Stimulated activated CD8-positive, alpha-beta memory T cell treated with anti-CD3 and anti-CD28 coated beads, Interleukin-12 subunit alpha, Interleukin-12 subunit beta, amount 100 ng/mL, for 4 hours (primary cell): ENCODE data around the gene ITGB5.
"Not testable (repeated sequence)": the region's sequence is repeated elsewhere in the genome, so short reads cannot be mapped to it uniquely, and the experiment has no call there.

Source experiments
- DNase-seq: peaks from one replicate; pipeline ENCODE4 v3.0.0-alpha.2; 2020; ENCODE audit warnings: low read depth

The ITGB5 gene

GRCh38 chr3:124812291-124813265 is 74.6 kb downstream of the ITGB5 start:
- no peak for DNase-seq

DNA sequence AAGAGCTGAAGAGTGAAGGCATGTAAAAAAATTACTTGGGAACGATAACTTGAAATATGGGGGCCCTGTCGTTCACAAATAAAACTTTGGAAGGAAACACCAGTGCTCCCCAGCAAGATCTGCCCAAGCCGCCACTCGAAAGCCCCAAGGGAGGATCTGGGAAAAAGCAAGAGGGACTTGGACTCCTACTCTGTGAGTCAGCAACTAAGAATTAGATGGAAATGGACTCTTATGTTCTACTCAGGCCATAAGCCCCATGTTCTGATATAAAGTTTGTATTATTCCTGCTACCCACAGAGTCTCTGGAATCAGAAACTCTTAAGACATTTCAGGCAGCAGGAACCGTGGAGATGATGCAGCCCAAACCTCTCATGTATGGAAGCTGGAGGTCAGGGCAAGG is 75.7 kb downstream of the ITGB5 start:
- no peak for DNase-seq

- no peak for DNase-seq
These were observed 76.2 kb downstream of the ITGB5 start for GRCh38 chr3:124810970-124811369.

DNA sequence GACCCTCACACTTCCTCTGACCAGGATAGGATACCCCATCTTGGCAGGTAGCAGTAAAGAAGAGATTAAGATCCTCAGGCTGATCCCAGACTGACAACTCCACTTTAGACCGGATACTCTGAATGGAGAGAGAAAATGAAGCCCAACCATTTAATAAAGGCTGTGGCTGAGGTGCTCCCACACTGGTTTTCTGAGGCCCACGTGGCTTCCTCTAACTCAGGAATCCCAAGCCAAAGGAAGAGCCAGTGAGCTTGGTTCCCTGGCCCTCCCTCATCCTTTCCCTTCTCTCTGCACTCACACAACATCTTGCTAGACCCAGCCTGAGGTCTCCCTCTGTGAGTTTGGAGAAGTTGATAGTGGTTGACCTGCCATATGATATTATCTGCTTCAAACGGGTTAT is 78.1 kb downstream of the ITGB5 start:
- DNase-seq: no peak

- DNase-seq: no peak
These were observed 81.5 kb downstream of the ITGB5 start for GRCh38 chr3:124805671-124806070.

DNA sequence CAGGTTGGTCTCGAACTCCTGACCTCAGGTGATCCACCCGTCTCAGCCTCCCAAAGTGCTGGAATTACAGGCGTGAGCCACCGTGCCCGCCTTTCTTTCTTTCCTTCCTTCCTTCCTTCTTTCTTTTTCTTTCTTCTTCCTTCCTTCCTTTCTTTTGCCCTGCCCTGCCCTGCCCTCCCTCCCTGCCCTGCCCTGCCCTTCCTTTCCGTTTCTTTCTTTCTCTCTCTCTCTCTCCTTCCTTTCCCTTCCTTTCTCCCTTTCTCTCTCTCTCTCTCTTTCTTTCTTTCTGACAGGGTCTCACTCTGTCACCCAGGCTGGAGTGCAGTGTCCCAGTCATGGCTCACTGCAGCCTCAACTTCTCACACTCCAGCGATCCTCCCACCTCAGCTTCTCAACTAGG is 82.3 kb downstream of the ITGB5 start:
- no peak for DNase-seq

DNA sequence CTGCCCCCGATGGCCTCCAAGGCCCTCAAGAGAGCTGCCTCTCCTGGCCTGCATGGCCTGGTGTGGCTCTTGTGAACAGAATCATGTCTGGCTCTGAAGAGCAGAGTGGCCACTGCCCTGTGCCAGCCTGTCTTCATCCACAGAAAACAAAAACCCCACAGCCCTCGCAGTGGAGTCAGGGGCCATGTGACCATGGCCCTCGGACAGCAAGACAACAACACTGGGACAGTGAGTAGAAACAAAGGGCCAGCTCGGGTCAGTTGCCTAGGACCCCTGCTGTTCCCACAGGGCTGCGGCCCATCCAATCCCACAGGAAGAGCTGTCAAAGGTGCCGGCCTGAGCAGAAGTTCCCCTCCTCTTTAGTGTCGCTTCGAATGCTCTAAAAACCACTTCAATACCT is 84.5 kb downstream of the ITGB5 start:
- DNase-seq: no peak

GRCh38 chr3:124802061-124802698 is 85.0 kb downstream of the ITGB5 start:
- DNase-seq: no peak

DNA sequence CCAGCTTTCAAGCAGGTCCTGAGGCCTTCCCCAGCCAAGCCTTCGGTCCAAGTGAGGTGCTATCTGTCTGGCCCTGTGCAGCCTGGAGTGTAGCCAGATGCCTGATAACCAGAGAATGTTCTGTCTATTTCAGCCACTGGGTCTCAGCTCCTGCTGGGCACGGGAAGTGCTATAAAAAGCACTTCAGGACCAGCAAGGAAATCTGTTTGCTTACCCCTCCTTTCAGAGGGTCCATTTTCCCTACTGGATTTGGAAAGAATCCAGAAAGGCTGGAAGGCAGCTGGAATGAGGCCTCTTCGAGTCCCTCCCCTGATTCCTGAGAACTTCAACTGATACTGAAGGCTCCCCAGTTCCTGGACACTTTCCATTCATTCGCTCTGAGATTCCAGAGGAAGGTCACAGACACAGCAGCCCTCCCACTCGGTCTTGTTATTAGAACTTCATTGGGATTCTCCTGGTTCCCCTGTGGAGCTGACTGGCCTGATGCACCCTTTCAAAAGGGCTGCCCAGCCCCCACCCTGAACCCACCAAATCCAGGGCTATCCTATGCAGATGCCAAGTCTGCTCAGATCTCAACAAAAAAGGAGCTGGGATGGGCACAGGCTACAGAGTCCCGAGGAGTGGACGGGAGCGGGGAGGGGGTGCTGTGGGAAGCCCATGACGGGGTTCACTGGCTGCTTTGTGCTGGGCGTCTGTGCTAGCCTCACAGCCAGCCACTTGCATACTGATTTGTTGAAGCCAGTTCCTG is 86.5 kb downstream of the ITGB5 start:
- DNase-seq: no peak

DNA sequence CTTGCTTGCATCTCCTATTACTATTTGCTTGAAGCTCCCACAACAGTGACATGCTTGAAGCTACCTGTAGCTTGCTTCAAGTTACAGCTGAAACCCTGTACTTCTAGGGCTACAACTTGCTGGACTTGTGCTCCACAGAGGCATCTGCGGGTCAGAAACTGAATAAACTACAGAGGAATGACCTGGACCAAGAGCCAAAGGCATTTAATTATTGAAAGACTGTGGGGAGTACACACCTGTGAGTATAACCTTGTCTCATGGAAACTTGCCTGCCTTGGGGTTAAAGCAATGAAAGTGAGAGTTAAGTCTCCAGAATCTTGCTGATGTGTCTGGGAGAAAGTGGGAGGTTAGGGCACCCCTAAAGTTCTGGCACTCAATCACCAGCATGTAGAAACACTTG is 87.1 kb downstream of the ITGB5 start:
- DNase-seq: no peak

- DNase-seq: no peak
These were observed 87.5 kb downstream of the ITGB5 start for GRCh38 chr3:124799676-124800075.

- no peak for DNase-seq
These were observed 89.7 kb downstream of the ITGB5 start for GRCh38 chr3:124797426-124797945.

- DNase-seq: no peak
These were observed 90.7 kb downstream of the ITGB5 start for GRCh38 chr3:124796477-124796876.

GRCh38 chr3:124793054-124793739 is 94.0 kb downstream of the ITGB5 start:
- no peak for DNase-seq

DNA sequence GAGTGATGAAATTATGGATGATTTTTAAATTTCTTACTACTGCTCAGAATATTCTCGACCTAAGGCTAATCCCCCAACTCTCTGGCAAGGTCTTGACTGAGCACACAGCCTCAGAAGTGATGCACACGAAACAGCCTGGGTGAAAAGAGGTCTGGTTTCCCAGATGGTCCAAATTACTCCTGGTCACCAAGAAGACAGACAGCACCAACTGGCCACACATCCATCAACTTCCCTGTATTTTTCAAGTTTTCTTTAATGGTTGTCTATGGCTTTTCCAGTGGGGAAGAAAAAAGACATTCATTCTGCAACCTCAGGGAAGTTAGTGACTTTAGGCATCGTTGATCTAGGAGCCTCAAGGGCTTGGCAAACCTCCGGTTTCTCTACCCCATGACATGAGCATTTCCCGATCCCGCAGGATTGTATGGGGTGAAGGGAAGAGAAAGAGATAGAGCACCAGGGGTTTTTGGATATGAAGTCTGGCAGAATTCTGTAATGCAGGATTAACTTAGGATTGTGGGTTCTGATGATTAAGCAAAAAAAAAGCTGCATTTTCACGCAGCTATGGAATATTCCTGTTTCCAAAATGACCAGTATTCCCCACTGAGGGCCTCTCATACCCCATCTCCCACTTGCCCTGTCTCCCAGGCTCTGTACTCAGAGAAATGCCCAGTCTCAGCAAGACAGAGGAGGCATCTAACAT is 94.7 kb downstream of the ITGB5 start:
- DNase-seq: no peak

DNA sequence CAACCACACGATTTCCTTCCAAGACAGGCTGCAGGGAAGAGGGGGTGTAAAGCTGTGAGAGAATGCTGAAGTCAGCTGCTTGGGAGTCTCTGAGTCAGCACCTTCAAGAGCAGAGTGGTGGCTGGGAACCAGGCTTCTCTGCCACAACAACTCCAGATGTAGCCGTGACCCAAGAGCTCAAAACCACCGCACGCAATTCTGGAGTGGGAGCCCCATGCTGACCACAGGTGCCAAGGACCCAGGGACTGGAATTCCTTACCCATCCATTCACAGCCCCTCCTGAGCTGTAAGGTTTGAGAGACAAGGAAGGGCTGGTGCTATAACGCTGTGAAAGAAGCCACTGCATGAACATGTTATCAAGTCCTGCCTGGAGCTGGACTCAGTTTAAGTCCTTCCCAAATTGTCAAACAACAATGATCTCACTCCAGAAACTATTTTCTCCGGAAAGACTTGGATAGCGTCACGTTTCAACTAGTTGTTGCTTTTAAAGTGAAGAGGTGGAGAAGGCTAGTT is 95.5 kb downstream of the ITGB5 start:
- DNase-seq: no peak

DNA sequence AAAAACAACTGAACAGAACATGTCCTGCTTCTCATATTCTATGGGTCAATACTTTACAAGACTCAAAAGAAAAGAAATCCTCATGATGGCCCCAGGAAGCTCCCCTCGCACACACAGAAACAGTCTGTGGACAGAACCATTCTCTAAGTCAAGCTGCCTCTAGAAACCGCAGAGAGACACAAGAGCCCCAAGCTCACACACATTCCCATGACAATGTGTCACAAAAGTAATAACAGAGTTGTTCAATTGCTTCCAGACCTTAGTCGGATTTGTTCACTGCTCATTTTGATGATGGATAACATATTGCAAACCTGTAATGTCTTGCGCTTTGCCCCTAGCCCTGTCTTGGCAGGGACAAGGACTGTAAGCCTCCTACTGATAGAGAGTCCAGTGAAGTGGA is 96.0 kb downstream of the ITGB5 start:
- DNase-seq: no peak

GRCh38 chr3:124789103-124789502 is 98.1 kb downstream of the ITGB5 start:
- DNase-seq: not testable (repeated sequence)

DNA sequence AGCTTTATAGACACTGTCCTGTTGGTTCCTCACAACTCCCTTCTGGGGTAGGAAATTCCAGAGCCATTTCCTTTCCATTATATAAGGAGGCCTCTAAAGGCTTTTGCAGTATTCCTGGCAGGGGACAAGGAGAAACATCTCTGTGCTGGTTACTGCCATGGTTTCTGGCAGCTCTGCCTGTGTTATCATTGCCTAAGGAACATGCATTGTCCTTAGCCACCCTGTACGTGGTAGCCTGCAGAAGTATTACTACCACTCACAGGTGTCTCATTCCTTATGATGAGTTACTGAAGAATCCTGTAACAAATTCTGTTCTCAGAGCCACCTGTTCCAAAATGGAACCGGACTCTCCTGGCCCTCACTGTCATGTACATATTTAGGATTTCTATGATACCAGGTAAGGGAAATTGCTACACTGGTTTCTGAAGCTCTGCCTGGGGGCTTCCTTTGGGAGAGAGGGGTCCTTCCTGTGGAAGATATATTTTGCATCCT is 98.9 kb downstream of the ITGB5 start:
- no peak for DNase-seq

DNA sequence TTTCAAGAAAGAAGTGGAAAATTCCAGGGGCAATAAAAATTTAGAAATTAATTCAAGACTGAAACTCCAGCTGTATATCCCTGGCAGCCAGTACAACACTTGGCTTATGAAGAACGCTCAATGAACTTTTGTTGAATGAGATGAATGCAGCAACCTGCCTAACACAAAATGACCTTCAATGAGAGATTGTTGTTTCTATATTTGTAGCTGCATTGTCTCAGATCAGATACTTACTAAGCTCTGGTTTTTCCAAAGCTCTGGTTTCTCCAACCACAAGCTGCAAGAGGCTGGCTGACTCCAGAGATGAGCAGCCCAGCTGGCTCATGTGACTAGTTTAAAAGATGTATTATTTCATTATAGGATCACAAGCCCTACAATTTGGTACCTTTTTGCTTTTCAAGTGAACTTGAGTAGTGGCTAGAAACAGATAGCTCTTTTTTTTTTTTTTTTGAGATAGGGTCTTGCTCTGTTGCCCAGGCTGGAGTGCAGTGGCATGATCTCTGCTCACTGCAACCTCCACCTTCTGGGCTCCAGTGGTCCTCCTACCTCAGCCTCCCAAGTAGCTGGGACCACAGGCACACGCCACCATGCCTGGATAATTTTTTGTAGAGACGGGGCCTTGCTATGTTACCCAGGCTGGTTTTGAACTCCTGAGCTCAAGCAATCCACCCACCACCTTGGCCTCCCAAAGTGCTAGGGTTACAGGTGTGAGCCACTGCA is 99.5 kb downstream of the ITGB5 start:
- no peak for DNase-seq
